ENCODE results near the gene TP53AIP1. TPM values are rescaled to one million over a fixed set of nuclear protein-coding genes. Genes with fewer than 3 reads are reported as not detected.

Gene TP53AIP1
- total and polyA plus RNA-seq, 2 experiments from 2014 or later, result 0.07 TPM; not detected in 1

- no peak for DNase-seq (ENCODE audit: low spot score)
- Mint-ChIP-seq H3K36me3 (ENCODE audit: low read depth) (no peaks in the 10 kb centered on the region), H3K27ac (no peak overlapping the region)
These were observed 17.4 kb downstream of the TP53AIP1 start for GRCh38 chr11:128925250-128925600.

More at GRCh38 chr11:128925250-128925600, 17.4 kb downstream of the TP53AIP1 start:
- H3K4me3 ChIP-seq, result no peak overlapping the region
- H3K36me3 ChIP-seq (ENCODE audit: insufficient read depth), result no peaks in the 10 kb centered on the region
- H3K4me1 ChIP-seq (ENCODE audit: insufficient read depth), result peaks cover 37% of the 10 kb centered on the region
- no peaks in the 10 kb centered on the region for H3K79me2 ChIP-seq (replicated peaks; ENCODE audit: insufficient read depth)
- H4K20me1 ChIP-seq (replicated peaks; ENCODE audit: insufficient read depth), result no peaks in the 10 kb centered on the region
- H3K27ac ChIP-seq (ENCODE audit: low read depth), result no peak overlapping the region
- H3K9me2 ChIP-seq (ENCODE audit: insufficient read depth), result no peaks in the 10 kb centered on the region
- TF ChIP-seq NANOG (IDR thresholded peaks at IDR 0.05; ENCODE audit: borderline replicate concordance) (no peak), EZH2phosphoT487 (IDR thresholded peaks at IDR 0.05; ENCODE audit: unreplicated experiment) (no peak), REST (IDR thresholded peaks at IDR 0.05; ENCODE audit: unreplicated experiment) (no peak), CTCF (conservative IDR thresholded peaks at IDR 0.05; ENCODE audit: low read depth in 2 of 2) (no peak), ZNF331 (CRISPR knock-in tag; IDR thresholded peaks at IDR 0.05; ENCODE audit: low read depth) (no peak)
- no peak overlapping the region for H3K4me2 ChIP-seq
- peaks cover 38% of the 10 kb centered on the region; the same call in 1 of the 2 replicates for H3K27me3 ChIP-seq (ENCODE audit: insufficient read depth)
- Mint-ChIP-seq H3K27me3 (ENCODE audit: insufficient read depth, low read depth, poor library complexity) (peaks cover 37% of the 10 kb centered on the region), H3K9me3 (no peaks in the 10 kb centered on the region), H3K4me1 (peaks cover 55% of the 10 kb centered on the region), H3K4me3 (no peak overlapping the region)
- H2AFZ ChIP-seq, result no peak overlapping the region
- no peaks in the 10 kb centered on the region for H3F3A ChIP-seq (replicated peaks; ENCODE audit: low read depth)
- no peak for ATAC-seq

Measured in GM23338 (cell line).